ENCODE data around the gene IGFBP5. TPM values are rescaled to one million over a fixed set of nuclear protein-coding genes. Genes with fewer than 3 reads are reported as not detected.

The IGFBP5 gene
- polyA plus RNA-seq, 1 experiment: 3,867 TPM

DNA sequence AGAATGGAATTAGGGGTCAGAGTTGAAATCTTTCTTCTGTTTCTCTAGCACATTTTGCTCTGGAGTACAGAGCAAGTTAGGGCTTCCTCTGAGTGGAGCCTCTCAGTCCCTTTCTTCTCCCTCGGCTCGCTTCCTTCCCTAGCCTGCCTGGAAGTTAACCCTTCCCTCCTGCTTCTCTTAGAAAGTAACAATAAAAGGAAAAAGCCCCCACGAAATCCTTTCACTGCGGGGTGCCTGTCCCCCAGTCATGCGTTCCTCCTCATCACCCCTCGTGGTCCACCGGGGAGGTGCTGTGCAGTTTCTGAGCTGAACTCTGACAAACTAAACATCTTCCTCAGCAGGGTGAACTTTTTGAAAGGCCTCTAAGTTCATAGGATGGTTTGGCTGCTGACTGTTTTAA is 60.2 kb downstream of the IGFBP5 start:
- TF ChIP-seq, protein P1, sequence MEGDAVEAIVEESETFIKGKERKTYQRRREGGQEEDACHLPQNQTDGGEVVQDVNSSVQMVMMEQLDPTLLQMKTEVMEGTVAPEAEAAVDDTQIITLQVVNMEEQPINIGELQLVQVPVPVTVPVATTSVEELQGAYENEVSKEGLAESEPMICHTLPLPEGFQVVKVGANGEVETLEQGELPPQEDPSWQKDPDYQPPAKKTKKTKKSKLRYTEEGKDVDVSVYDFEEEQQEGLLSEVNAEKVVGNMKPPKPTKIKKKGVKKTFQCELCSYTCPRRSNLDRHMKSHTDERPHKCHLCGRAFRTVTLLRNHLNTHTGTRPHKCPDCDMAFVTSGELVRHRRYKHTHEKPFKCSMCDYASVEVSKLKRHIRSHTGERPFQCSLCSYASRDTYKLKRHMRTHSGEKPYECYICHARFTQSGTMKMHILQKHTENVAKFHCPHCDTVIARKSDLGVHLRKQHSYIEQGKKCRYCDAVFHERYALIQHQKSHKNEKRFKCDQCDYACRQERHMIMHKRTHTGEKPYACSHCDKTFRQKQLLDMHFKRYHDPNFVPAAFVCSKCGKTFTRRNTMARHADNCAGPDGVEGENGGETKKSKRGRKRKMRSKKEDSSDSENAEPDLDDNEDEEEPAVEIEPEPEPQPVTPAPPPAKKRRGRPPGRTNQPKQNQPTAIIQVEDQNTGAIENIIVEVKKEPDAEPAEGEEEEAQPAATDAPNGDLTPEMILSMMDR (IDR thresholded peaks at IDR 0.05; ENCODE audit: low read depth, low read length): no peak
- peak overlapping the region; percentile 63 for H3K4me3 ChIP-seq (ENCODE audit: low read depth, low read length)
- H3K27me3 ChIP-seq (ENCODE audit: control insufficient read depth, insufficient read depth, low read length): peaks cover 22% of the 10 kb centered on the region
- ChIA-PET POLR2A (interaction anchor here (0.6 kb wide), 1 partner anchor 15 kb away, joined by 3 read pairs; no protein-coding TSS in a partner anchor), CTCF (interaction anchor here (0.6 to 1.5 kb wide), 5 partner anchors 8 to 116 kb away, joined by 3 to 5 read pairs (median 4); no protein-coding TSS in a partner anchor)
- H3K9me3 ChIP-seq (ENCODE audit: control insufficient read depth, insufficient read depth, low read length): no peaks in the 10 kb centered on the region; the same call in 1 of the 2 replicates
- no peak for DNase-seq (ENCODE audit: low read depth, low spot score)
- no peak overlapping the region for H3K27ac ChIP-seq (ENCODE audit: low read depth, low read length)

DNA sequence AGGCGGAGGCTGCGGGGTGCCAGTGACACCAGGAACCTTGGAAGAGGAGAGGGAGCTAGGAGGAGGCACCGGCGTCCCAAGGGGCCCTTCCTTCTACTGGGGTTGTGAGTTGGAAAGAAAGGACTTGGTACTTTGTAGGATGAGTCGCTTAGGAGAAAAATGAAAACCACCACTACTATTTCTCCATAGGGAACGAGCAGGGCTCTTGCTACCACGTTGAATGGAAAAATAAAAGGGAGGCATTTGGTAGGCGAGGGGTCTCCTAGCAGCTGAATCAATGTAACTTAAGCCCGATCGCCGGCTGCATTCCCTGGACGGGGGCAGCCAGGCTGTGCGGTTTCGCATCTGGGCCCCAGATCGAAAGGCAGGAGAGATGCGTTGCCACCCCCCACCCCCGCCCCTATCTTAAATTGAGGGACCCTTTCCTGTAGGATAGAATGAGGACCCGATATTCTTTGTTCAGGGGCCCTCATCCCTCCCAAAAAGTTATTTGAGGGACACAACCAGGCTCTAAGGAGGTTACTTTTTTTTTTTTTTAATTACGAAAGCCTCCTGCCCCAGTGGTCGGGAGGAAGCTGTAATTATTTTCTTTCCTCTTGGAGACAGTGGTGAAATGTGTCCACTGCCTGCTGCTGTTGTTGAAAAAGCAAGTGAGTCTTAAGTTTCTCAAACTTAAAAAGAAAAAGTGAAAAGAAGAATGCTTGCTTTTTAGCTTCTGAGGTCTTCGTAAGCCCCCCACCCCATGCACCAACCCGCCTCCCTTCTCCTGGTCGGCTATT is 60.8 kb downstream of the IGFBP5 start:
- Histone ChIP-seq H3K4me3 (ENCODE audit: low read depth, low read length) (peak overlapping the region; percentile 63), H3K27me3 (ENCODE audit: control insufficient read depth, insufficient read depth, low read length) (peaks cover 24% of the 10 kb centered on the region), H3K27ac (ENCODE audit: low read depth, low read length) (no peak overlapping the region), H3K9me3 (ENCODE audit: control insufficient read depth, insufficient read depth, low read length) (no peaks in the 10 kb centered on the region; the same call in 1 of the 2 replicates)
- POLR2A ChIA-PET: interaction anchor here (0.6 kb wide), 1 partner anchor 14 kb away, joined by 3 read pairs; no protein-coding TSS in a partner anchor
- CTCF ChIA-PET: interaction anchor here (0.6 to 1.5 kb wide), 5 partner anchors 9 to 115 kb away, joined by 3 to 5 read pairs (median 4); no protein-coding TSS in a partner anchor
- no peak for DNase-seq (ENCODE audit: low read depth, low spot score)
- TF ChIP-seq, protein P1 (IDR thresholded peaks at IDR 0.05; ENCODE audit: low read depth, low read length): no peak

DNA sequence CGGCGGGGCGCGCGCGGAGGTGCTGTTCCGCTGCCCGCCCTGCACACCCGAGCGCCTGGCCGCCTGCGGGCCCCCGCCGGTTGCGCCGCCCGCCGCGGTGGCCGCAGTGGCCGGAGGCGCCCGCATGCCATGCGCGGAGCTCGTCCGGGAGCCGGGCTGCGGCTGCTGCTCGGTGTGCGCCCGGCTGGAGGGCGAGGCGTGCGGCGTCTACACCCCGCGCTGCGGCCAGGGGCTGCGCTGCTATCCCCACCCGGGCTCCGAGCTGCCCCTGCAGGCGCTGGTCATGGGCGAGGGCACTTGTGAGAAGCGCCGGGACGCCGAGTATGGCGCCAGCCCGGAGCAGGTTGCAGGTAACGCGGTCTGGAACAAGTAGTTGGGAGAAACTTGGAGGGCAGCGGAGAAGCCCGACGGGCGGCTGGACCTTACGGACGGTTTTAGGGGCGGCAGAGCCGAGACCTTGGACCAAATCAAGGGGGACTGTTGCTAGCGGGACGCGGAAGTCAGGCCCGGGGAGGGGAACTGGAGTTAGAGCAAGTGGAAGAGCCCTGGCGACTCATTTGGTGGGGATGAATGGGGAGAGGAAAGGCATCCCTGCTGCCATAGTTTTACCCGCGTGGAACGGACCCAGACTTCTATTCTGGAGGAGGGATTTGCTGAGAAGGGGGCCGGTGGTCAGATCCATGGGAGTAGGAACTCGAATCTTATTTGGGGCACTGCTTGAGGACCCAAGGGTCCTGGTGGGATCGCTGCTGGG is 61.6 kb downstream of the IGFBP5 start:
- ChIA-PET POLR2A (no interaction called here), CTCF (interaction anchor here (1.3 to 1.5 kb wide), 2 partner anchors 18 to 114 kb away, joined by 4 read pairs; no protein-coding TSS in a partner anchor)

GRCh38 chr2:216632952-216633615 is 62.3 kb downstream of the IGFBP5 start, which contains the start of gene IGFBP2:
IGFBP2 (plus strand) TSS chr2:216633420; CDS start chr2:216633524, 104 bp downstream.
- Histone ChIP-seq H3K27me3 (ENCODE audit: control insufficient read depth, insufficient read depth, low read length) (peaks cover 24% of the 10 kb centered on the region), H3K9me3 (ENCODE audit: control insufficient read depth, insufficient read depth, low read length) (no peaks in the 10 kb centered on the region; the same call in 1 of the 2 replicates), H3K4me3 (ENCODE audit: low read depth, low read length) (peak within 1 kb of the TSS; percentile 63), H3K27ac (ENCODE audit: low read depth, low read length) (no peak within 1 kb of the TSS)
- ChIA-PET POLR2A (no interaction called here), CTCF (interaction anchor here (1.5 kb wide), 1 partner anchor 34 kb away, joined by 3 read pairs; no protein-coding TSS in a partner anchor)
- no peak for DNase-seq (ENCODE audit: low read depth, low spot score)
- TF ChIP-seq, protein P1 (IDR thresholded peaks at IDR 0.05; ENCODE audit: low read depth, low read length): no peak

More for the DNA sequence above, 61.6 kb downstream of the IGFBP5 start:
- H3K4me3 ChIP-seq (ENCODE audit: low read depth, low read length): peak overlapping the region; percentile 63
- DNase-seq (ENCODE audit: low read depth, low spot score): no peak
- TF ChIP-seq, protein P1 (IDR thresholded peaks at IDR 0.05; ENCODE audit: low read depth, low read length): no peak
- H3K27ac ChIP-seq (ENCODE audit: low read depth, low read length): no peak overlapping the region
- no peaks in the 10 kb centered on the region; the same call in 1 of the 2 replicates for H3K9me3 ChIP-seq (ENCODE audit: control insufficient read depth, insufficient read depth, low read length)
- peaks cover 24% of the 10 kb centered on the region for H3K27me3 ChIP-seq (ENCODE audit: control insufficient read depth, insufficient read depth, low read length)
